GM12892 (cell line): ENCODE data around the gene TMPRSS15.

Experiments used
- POLR2A ChIP-seq: IDR thresholded peaks from 2 replicates; pipeline ENCODE4 v1.6.1; 2011; ENCODE audit warnings: low read depth, low read length, control low read depth
- POLR2AphosphoS5 ChIP-seq: IDR thresholded peaks from 2 replicates; pipeline ENCODE4 v1.6.1; 2011; ENCODE audit warnings: low read depth, low read length, control low read depth
- TAF1 ChIP-seq: IDR thresholded peaks from 2 replicates; pipeline ENCODE4 v1.6.1; 2011; ENCODE audit warnings: low read depth, mild to moderate bottlenecking, control low read depth, low read length, borderline replicate concordance

DNA sequence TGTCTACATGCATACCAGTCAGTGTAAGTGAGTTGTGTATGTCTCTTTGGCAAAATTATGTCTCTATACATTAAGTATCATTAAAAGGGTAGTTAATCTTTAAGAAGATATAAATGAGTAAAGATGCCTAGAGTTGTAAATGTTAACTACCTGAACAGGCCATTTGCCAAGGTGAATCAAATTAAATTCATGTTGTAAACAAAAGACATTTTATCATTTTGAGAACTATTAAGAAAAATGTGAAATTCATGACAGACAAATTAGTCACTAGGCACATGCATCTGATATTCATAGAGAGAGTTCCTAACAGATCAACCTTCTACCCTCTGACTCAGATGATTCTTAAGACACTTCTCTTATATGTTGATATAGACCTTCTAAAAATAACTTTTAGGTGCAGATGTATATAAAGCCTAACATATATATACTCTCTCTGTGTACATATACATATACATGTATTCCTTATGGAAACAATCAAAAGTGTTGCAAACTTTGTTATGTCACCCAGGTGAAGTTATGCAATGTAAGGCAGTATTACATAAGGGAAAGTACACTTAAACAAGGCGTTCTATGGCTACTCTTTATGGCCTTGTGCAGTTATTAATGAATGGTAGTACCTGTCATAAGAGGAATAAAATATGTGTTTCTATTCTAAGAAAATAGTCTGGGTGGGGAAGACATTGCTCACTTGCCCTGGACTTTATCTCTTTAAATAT is at the start of gene TMPRSS15:
- no peak for TF ChIP-seq POLR2AphosphoS5
- TF ChIP-seq POLR2A, result no peak
- TF ChIP-seq TAF1, result no peak
